ENCODE measurements around the gene CAMK1D. TPM values are rescaled to one million over a fixed set of nuclear protein-coding genes. Genes with fewer than 3 reads are reported as not detected.

The CAMK1D gene
- total RNA-seq, 1 experiment from 2014 or later, result 6.3 TPM

DNA sequence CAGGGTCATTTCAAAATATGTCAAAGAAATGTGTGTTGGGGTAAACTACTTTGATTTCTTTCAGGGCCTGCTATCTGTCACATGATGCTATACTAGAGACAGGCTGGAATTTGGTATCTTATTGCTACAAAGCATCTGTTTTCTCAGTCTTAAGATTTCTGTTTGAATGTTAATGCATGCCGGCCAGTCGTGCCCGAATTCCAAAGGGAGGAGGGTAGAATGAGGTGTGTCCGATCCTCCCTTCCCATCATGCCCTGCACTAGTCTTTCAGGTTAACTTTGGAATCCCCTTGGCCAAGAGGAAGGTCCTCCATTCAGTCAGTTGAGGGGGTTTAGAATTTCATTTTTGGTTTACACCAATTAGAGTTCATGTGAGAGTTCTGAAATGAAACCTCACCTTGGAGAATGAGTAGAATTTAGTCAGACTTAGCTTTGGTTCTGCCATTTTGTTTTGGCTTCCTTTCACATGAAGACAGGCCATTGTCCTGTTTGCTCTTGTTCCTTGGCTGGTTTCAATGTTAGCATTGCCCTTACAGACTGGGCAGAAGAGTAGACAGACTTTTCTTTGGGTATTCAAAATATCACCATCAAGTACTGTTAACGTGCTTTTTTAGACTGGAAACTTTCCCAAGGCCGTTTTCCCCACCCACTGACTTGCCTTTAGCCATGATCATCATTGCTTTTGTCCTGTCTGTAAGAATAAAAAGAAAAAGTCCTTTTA, 95.8 kb downstream of the CAMK1D start:
- Histone ChIP-seq H3K14ac (ENCODE audit: insufficient read depth, low read length) (no peak overlapping the region), H3K4me2 (ENCODE audit: insufficient read depth, insufficient read length, low read length) (no peak overlapping the region), H2AK5ac (ENCODE audit: insufficient read length, low read length) (no peak overlapping the region), H3K9me3 (ENCODE audit: control insufficient read depth, low read depth, low read length) (no peaks in the 10 kb centered on the region), H3K4ac (ENCODE audit: low read depth, low read length) (no peak overlapping the region), H2BK20ac (ENCODE audit: low read depth, low read length, poor library complexity, severe bottlenecking) (no peak overlapping the region), H3K18ac (ENCODE audit: insufficient read length, low read depth, low read length) (no peak overlapping the region), H3K56ac (ENCODE audit: insufficient read length, low read depth, low read length) (no peak overlapping the region), H2BK5ac (ENCODE audit: insufficient read length, low read length) (no peak overlapping the region), H3K27me3 (ENCODE audit: insufficient read depth, low read length) (no peaks in the 10 kb centered on the region), H2BK120ac (ENCODE audit: low read depth, low read length, poor library complexity, severe bottlenecking) (no peak overlapping the region), H3K4me1 (ENCODE audit: insufficient read depth, low read length) (no peaks in the 10 kb centered on the region), H2BK15ac (ENCODE audit: low read depth, low read length) (no peak overlapping the region), H4K5ac (ENCODE audit: insufficient read length, low read depth, low read length) (no peak overlapping the region), H3K23ac (ENCODE audit: insufficient read length, low read depth, low read length) (no peak overlapping the region), H3K79me1 (ENCODE audit: insufficient read depth, low read depth, low read length, poor library complexity, severe bottlenecking) (no peaks in the 10 kb centered on the region), H3K79me2 (ENCODE audit: insufficient read depth, low read length) (no peaks in the 10 kb centered on the region), H3K27ac (ENCODE audit: insufficient read length, low read depth, low read length) (no peak overlapping the region), H2BK12ac (ENCODE audit: insufficient read length, low read depth, low read length) (no peak overlapping the region), H3K23me2 (ENCODE audit: insufficient read length, low read depth, low read length, poor library complexity, severe bottlenecking) (no peaks in the 10 kb centered on the region), H3K9ac (ENCODE audit: extremely low read depth, insufficient read length, low read length) (no peak overlapping the region), H4K91ac (ENCODE audit: insufficient read length, low read depth, low read length) (no peak overlapping the region), H2AFZ (ENCODE audit: low read length) (no peak overlapping the region), H4K20me1 (ENCODE audit: control insufficient read depth, insufficient read depth, insufficient read length) (no peaks in the 10 kb centered on the region), H4K8ac (replicated peaks; ENCODE audit: insufficient read length, low read depth, low read length) (no peak overlapping the region), H3T11ph (ENCODE audit: low read length) (no peak overlapping the region)
- Mint-ChIP-seq H3K27me3 (ENCODE audit: low read depth) (no peaks in the 10 kb centered on the region), H3K9me3 (no peaks in the 10 kb centered on the region), H3K27ac (peak overlapping the region in 1 of 3 experiments; percentile 44; a peak in 2 of 7 replicates), H3K4me3 (no peak overlapping the region), H3K36me3 (ENCODE audit: insufficient read depth in 1 of 3, low read depth in 3 of 3) (no peaks in the 10 kb centered on the region), H3K4me1 (peaks cover 14 to 17% of the 10 kb centered on the region in 2 experiments)
- WGBS (ENCODE audit: extremely low coverage, insufficient read length, low lambda C conversion rate), result no CpG with 5 or more reads among the region's 6 CpGs
- TF ChIP-seq, protein P1, sequence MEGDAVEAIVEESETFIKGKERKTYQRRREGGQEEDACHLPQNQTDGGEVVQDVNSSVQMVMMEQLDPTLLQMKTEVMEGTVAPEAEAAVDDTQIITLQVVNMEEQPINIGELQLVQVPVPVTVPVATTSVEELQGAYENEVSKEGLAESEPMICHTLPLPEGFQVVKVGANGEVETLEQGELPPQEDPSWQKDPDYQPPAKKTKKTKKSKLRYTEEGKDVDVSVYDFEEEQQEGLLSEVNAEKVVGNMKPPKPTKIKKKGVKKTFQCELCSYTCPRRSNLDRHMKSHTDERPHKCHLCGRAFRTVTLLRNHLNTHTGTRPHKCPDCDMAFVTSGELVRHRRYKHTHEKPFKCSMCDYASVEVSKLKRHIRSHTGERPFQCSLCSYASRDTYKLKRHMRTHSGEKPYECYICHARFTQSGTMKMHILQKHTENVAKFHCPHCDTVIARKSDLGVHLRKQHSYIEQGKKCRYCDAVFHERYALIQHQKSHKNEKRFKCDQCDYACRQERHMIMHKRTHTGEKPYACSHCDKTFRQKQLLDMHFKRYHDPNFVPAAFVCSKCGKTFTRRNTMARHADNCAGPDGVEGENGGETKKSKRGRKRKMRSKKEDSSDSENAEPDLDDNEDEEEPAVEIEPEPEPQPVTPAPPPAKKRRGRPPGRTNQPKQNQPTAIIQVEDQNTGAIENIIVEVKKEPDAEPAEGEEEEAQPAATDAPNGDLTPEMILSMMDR (conservative IDR thresholded peaks at IDR 0.05), result no peak
- DNase-seq, result no peak

Measured in H9 (cell line).